ENCODE measurements around the gene TFEC. TPM values are rescaled to one million over a fixed set of nuclear protein-coding genes. Genes with fewer than 3 reads are reported as not detected.

TFEC gene
- polyA plus RNA-seq, 1 of the 3 experiments (the other 2 are of a cell fraction), result not detected

- Histone ChIP-seq H3F3A (replicated peaks; ENCODE audit: insufficient read depth) (no peaks in the 10 kb centered on the region), H3K27ac (ENCODE audit: low read depth in 2 of 2, low read length in 1 of 2) (no peak overlapping the region), H3K4me2 (no peak overlapping the region), H3K79me2 (ENCODE audit: insufficient read depth) (no peaks in the 10 kb centered on the region), H2AFZ (ENCODE audit: low read depth) (no peak overlapping the region), H3K9me3 (no peaks in the 10 kb centered on the region), H3K9ac (no peak overlapping the region), H3K27me3 (ENCODE audit: insufficient read depth) (no peaks in the 10 kb centered on the region), H3K4me1 (ENCODE audit: control insufficient read depth in 1 of 2, insufficient read depth in 2 of 2, low read depth in 1 of 2, low read length in 1 of 2) (no peaks in the 10 kb centered on the region), H4K20me1 (ENCODE audit: insufficient read depth) (no peaks in the 10 kb centered on the region), H3K4me3 (ENCODE audit: low read depth in 2 of 2, low read length in 1 of 2) (no peak overlapping the region), H3K36me3 (replicated peaks in 1 of 2; ENCODE audit: control insufficient read depth in 1 of 2, insufficient read depth in 2 of 2, low read length in 1 of 2) (no peaks in the 10 kb centered on the region), H3K9me2 (no peaks in the 10 kb centered on the region)
- TF ChIP-seq SIN3A (IDR thresholded peaks at IDR 0.05; ENCODE audit: borderline replicate concordance, low read depth, low read length), result no peak
- no peak for TF ChIP-seq POLR2AphosphoS5 (IDR thresholded peaks at IDR 0.05; ENCODE audit: low read depth, low read length)
- TF ChIP-seq FOXM1 (IDR thresholded peaks at IDR 0.05; ENCODE audit: low read depth), result no peak
- no peak for TF ChIP-seq USF1 (IDR thresholded peaks at IDR 0.05; ENCODE audit: borderline replicate concordance, low read depth)
- no peak for TF ChIP-seq TCF12 (IDR thresholded peaks at IDR 0.05)
- TF ChIP-seq SMC3 (IDR thresholded peaks at IDR 0.05; ENCODE audit: low read depth, low read length), result no peak
- no peak for TF ChIP-seq USF2 (IDR thresholded peaks at IDR 0.05; ENCODE audit: borderline replicate concordance, low read depth, low read length)
- ChIA-PET CTCF (interaction anchor here (1.0 kb wide), 1 partner anchor 8 kb away, joined by 3 read pairs; no protein-coding TSS in a partner anchor), POLR2A (no interaction called here)
- DNase-seq, result no peak
Measured at GRCh38 chr7:116018731-116019130, 11.8 kb downstream of the TFEC start.

- H3K27me3 ChIP-seq (ENCODE audit: insufficient read depth), result no peaks in the 10 kb centered on the region
- no peak for DNase-seq
- no peaks in the 10 kb centered on the region for H3F3A ChIP-seq (replicated peaks; ENCODE audit: insufficient read depth)
- no peak overlapping the region for H3K27ac ChIP-seq (ENCODE audit: low read depth in 2 of 2, low read length in 1 of 2)
- CTCF ChIA-PET, result no interaction called here
- H2AFZ ChIP-seq (ENCODE audit: low read depth), result no peak overlapping the region
- no peaks in the 10 kb centered on the region for H3K79me2 ChIP-seq (ENCODE audit: insufficient read depth)
- H3K9me2 ChIP-seq, result no peaks in the 10 kb centered on the region
- no peak overlapping the region for H3K4me3 ChIP-seq (ENCODE audit: low read depth in 2 of 2, low read length in 1 of 2)
- H3K9me3 ChIP-seq, result no peaks in the 10 kb centered on the region
- no peak overlapping the region for H3K4me2 ChIP-seq
- no peaks in the 10 kb centered on the region for H3K36me3 ChIP-seq (replicated peaks in 1 of 2; ENCODE audit: control insufficient read depth in 1 of 2, insufficient read depth in 2 of 2, low read length in 1 of 2)
- no peaks in the 10 kb centered on the region for H4K20me1 ChIP-seq (ENCODE audit: insufficient read depth)
- no peak for TF ChIP-seq RAD21 (IDR thresholded peaks at IDR 0.05; ENCODE audit: low read length)
- no peak for TF ChIP-seq YY1 (IDR thresholded peaks at IDR 0.05; ENCODE audit: low read depth)
- no peak for TF ChIP-seq TAF1 (IDR thresholded peaks at IDR 0.05; ENCODE audit: borderline replicate concordance, low read depth, low read length)
- no peak for TF ChIP-seq CTCF (IDR thresholded peaks at IDR 0.05)
- TF ChIP-seq RCOR1 (IDR thresholded peaks at IDR 0.05; ENCODE audit: low read length), result no peak
- no peak for TF ChIP-seq FOXJ3 (CRISPR knock-in tag; IDR thresholded peaks at IDR 0.05)
- TF ChIP-seq TEAD4 (IDR thresholded peaks at IDR 0.05; ENCODE audit: borderline replicate concordance, insufficient read depth), result no peak
- POLR2A ChIA-PET, result no interaction called here
- H3K9ac ChIP-seq, result no peak overlapping the region
- H3K4me1 ChIP-seq (ENCODE audit: control insufficient read depth in 1 of 2, insufficient read depth in 2 of 2, low read depth in 1 of 2, low read length in 1 of 2), result no peaks in the 10 kb centered on the region
Measured at GRCh38 chr7:116013675-116014074, 16.9 kb downstream of the TFEC start.
